Esophagus squamous epithelium (tissue), 4 donors: Measurements from ENCODE around the gene PLEKHG3.

Experiments used
- CTCF ChIP-seq, 6 experiments: fragments of 450-650 bp in 4 of 6; fragments of 200-600 bp in 2 of 6; sonication (generic) in 2 of 6; IDR thresholded peaks; one replicate each; pipeline ENCODE4 v1.5.1; 2016 to 2019; ENCODE audit warnings: antibody characterized with exemption in 6 of 6, mild to moderate bottlenecking in 4 of 6, moderate library complexity in 4 of 6
- POLR2A ChIP-seq, 4 donors: fragments of 450-650 bp; IDR thresholded peaks; one replicate each; pipeline ENCODE4 v1.6.1; 2017; ENCODE audit warnings: antibody characterized with exemption in 4 of 4, mild to moderate bottlenecking in 4 of 4, moderate library complexity in 3 of 4

GRCh38 chr14:64723691-64724577 lies 19.7 kb downstream of the PLEKHG3 start:
- no peak for TF ChIP-seq CTCF (IDR thresholded peaks at IDR 0.05)
- TF ChIP-seq POLR2A (IDR thresholded peaks at IDR 0.05), result no peak
